ENCODE measurements around the gene BAG5.

DNA sequence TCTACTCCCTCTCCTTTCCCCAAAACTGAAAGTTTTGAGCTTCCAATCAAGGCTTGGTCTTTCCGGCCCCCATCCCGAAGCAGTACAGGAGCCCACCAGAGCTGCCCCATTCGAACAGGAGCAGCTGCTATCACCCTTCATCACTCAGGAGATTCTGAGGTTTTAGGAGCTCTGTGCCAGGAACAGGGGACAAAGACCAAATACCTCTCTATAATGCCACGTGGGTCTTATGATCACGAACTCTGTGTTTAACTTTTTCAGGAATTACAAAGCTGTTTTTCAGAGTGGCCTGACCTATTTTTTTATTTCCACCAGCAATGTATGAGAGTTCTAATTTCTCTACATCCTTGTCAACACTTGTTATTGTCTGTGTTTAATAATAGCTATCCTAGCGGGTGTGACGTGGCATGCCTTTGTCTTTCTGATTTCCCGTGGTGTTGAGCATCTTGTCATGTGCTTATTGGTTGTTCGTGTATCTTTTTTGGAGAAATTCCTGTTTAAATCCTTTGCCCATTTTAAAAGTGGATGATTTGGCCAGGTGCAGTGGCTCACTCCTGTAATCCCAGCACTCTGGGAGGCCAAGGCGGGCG is 22.0 kb upstream of the BAG5 start:
- TF ChIP-seq, protein P1, sequence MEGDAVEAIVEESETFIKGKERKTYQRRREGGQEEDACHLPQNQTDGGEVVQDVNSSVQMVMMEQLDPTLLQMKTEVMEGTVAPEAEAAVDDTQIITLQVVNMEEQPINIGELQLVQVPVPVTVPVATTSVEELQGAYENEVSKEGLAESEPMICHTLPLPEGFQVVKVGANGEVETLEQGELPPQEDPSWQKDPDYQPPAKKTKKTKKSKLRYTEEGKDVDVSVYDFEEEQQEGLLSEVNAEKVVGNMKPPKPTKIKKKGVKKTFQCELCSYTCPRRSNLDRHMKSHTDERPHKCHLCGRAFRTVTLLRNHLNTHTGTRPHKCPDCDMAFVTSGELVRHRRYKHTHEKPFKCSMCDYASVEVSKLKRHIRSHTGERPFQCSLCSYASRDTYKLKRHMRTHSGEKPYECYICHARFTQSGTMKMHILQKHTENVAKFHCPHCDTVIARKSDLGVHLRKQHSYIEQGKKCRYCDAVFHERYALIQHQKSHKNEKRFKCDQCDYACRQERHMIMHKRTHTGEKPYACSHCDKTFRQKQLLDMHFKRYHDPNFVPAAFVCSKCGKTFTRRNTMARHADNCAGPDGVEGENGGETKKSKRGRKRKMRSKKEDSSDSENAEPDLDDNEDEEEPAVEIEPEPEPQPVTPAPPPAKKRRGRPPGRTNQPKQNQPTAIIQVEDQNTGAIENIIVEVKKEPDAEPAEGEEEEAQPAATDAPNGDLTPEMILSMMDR (IDR thresholded peaks at IDR 0.05): no peak
- no peak for TF ChIP-seq EZH2 (IDR thresholded peaks at IDR 0.05; ENCODE audit: borderline replicate concordance, insufficient read depth, low read depth, low read length, poor library complexity, severe bottlenecking)

All from B cell (primary cell).